ENCODE measurements around the gene PHF1.

PHF1 gene

GRCh38 chr6:33418690-33419291, 8.0 kb downstream of the PHF1 start:
- DNase-seq, result peak in 3 of 5 experiments; percentile 37 to 81 (median 72)

- DNase-seq, result peak in 1 of 5 experiments; percentile 77
Measured at GRCh38 chr6:33419580-33420490, 9.0 kb downstream of the PHF1 start, which contains the start of gene SYNGAP1. Gene SYNGAP1, plus strand, starts transcription at chr6:33420065. Its CDS starts 200 bp downstream, at chr6:33420265.

GRCh38 chr6:33420491-33421343, 9.9 kb downstream of the PHF1 start:
- DNase-seq, result peak in 1 of 5 experiments; percentile 49

GRCh38 chr6:33421344-33421643, 10.5 kb downstream of the PHF1 start:
- no peak for DNase-seq

- no peak for DNase-seq
Measured at GRCh38 chr6:33423777-33424176, 13.0 kb downstream of the PHF1 start.

GRCh38 chr6:33424855-33425667, 14.2 kb downstream of the PHF1 start:
- no peak for DNase-seq

- peak; percentile 55 to 88 (median 77) for DNase-seq
Measured at GRCh38 chr6:33425668-33426577, 15.1 kb downstream of the PHF1 start.

- peak in 3 of 5 experiments; percentile 39 to 59 (median 58) for DNase-seq
Measured at GRCh38 chr6:33426590-33427511, 16.0 kb downstream of the PHF1 start.

GRCh38 chr6:33427585-33428223, 16.9 kb downstream of the PHF1 start:
- DNase-seq, result peak in 4 of 5 experiments; percentile 45 to 65 (median 56)

- DNase-seq, result peak in 1 of 5 experiments; percentile 59
Measured at GRCh38 chr6:33428224-33428965, 17.6 kb downstream of the PHF1 start.

- DNase-seq, result no peak
Measured at GRCh38 chr6:33428966-33429749, 18.3 kb downstream of the PHF1 start.

- peak in 1 of 5 experiments; percentile 75 for DNase-seq
Measured at GRCh38 chr6:33429750-33430052, 18.9 kb downstream of the PHF1 start.

GRCh38 chr6:33430334-33430733, 19.5 kb downstream of the PHF1 start:
- peak in 1 of 5 experiments; percentile 77 for DNase-seq

- DNase-seq, result peak; percentile 49 to 89 (median 76)
Measured at GRCh38 chr6:33430991-33431879, 20.4 kb downstream of the PHF1 start.

- DNase-seq, result no peak
Measured at GRCh38 chr6:33431880-33432541, 21.2 kb downstream of the PHF1 start.

- DNase-seq, result no peak
Measured at GRCh38 chr6:33432546-33432945, 21.7 kb downstream of the PHF1 start.

All from T-helper 2 cell (primary cell).